CD4-positive, alpha-beta T cell treated with Interleukin-1 beta for 1 hour (primary cell): ENCODE data around the gene WDR4.
A peak's percentile ranks its signal among the peaks of the same experiment; 100 is the strongest.
"Not testable (repeated sequence)": the region's sequence is repeated elsewhere in the genome, so short reads cannot be mapped to it uniquely, and the experiment has no call there.

Experiments
- DNase-seq, 2 donors: peaks; one replicate each; pipeline ENCODE4 v3.0.0-alpha.2; 2020 to 2022

Gene WDR4

GRCh38 chr21:42809577-42810475, 69.5 kb downstream of the WDR4 start:
- no peak for DNase-seq

- no peak for DNase-seq
Observed at GRCh38 chr21:42809171-42809570, 70.2 kb downstream of the WDR4 start.

- no peak for DNase-seq
Observed at GRCh38 chr21:42807938-42808613, 71.3 kb downstream of the WDR4 start.

- DNase-seq, result not testable (repeated sequence)
Observed at GRCh38 chr21:42807293-42807895, 71.9 kb downstream of the WDR4 start.

GRCh38 chr21:42806509-42807140, 72.7 kb downstream of the WDR4 start:
- DNase-seq, result no peak

GRCh38 chr21:42801616-42802015, 77.7 kb downstream of the WDR4 start:
- DNase-seq, result not testable (repeated sequence)

- peak in 1 of 2 donors; percentile 47 for DNase-seq
Observed at GRCh38 chr21:42799948-42800347, 79.4 kb downstream of the WDR4 start.

GRCh38 chr21:42799516-42799915, 79.8 kb downstream of the WDR4 start:
- DNase-seq, result no peak
